GM11168 (cell line): ENCODE results near the gene LIPE.

Experiments used
- in situ Hi-C: fragments of 300-500 bp; cut with MboI; formaldehyde crosslinking; loops from one replicate; pipeline ENCODE4 v1.12.0; 2022; ENCODE audit warnings: low sequenced_read_pairs; ENCODE audit not compliant: unreplicated experiment

The LIPE gene

DNA sequence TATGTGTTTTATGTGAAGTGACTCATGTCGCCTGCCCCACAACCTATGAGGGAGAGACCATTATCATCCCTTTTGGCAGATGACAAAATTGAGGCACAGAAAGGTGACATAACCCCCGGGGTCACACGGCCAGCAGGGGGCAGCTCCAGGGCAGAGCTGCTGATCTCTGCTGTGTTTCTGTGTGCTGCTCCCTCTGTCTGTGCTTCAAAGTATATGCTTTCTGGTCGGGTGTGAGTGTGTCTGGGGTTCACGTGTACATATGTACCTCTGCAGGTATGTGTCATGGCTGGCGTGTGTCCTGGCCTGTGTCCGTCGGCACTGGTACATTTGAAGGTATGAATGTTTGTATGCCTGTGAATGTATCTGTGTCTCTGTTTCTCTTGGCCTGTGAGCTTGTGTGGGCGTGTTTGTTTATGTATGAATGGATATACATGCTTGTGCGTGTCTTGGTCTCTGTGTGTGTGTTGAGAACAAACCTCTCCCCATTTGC lies 7.1 kb downstream of the LIPE start:
- in situ Hi-C loops, result no loop called here

DNA sequence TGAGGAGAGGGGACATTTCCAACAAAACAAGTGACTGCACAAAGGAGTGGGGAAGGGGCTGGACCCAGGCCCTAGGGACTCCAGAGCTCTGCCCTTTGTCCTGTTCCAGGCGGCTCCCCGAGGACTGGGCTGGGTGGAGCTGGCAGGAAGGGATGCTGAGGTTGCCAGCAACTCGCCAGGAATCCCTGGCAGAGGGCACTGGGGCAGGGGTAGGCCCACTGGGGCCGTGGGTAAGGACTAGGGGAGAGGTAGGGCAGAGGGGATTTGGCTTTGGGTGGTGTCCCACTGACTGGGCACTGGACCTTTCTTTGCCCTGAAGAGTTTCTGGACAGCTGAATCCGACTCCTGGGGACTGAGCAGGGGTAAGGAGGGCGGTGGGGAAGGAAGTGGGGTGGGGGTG lies 7.9 kb downstream of the LIPE start:
- in situ Hi-C loops, result no loop called here

DNA sequence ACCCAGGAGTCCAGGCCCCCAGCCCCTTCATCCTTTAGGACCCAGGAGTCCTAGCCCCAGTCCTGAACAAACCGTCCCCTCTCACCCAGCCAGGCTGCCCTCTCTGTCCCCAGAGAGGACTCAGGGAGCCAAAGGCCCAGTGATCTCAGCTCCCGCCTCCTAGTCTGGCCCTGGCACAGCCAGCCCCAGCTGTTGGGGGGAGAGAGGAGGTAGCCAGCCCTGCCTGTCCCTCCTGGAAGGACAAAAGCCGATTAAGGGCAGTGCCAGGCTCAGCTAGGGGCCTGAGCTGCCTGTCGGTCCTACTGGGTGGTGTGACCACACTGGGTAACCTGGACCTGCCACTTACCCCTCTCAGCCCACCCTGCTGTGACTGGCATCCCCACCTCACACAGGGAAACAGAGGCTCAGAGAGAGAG lies 14.5 kb downstream of the LIPE start:
- in situ Hi-C loops, result no loop called here

DNA sequence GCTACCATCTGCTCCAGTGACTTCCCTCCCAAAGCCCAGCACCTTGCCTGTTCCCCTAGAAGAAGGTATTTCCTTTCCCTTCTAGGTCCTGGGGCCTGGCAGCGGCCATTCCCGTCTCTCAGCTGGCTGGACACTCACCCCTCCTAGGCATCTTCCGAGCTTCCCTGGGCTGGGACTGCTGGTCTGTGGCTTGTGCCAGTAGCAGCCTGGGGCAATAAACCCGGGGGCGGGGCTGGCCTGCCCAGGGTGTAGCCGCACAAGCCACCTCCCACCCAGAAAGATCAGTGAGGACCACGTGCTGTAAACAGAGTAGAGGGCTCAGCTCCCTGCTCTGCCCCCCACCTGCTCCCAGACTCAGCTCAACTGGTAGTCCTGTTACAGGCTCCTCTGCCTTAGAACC lies 15.0 kb downstream of the LIPE start:
- in situ Hi-C loops, result no loop called here

DNA sequence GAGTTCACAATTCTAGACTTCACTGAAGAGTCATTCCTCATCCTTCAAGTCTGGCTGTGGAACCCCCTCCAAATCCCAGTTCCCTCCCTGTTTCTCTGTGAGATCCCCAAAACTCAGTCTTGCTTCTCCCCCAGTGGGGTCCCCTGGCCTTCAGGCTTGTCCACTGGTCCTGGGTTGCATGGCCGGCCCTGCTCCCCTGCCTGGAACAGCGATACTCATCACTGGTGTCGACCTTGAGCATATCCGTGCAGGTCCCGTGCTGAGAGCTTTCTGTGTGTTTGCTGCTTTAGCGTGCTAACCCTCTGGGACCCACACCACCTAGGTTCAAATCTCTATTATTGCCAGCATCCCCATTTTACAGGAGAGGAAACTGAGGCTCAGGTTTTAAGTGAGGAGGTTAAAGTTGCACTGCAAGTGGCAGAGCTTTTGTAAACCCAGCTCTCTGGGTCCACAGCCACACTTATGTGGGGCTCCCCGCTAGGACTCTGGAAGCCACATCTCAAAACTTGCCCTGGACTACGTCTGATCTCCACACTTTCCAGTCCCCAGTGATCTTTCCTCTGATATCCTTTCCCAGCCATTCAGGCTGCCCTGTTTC lies 15.5 kb downstream of the LIPE start:
- in situ Hi-C loops, result no loop called here

DNA sequence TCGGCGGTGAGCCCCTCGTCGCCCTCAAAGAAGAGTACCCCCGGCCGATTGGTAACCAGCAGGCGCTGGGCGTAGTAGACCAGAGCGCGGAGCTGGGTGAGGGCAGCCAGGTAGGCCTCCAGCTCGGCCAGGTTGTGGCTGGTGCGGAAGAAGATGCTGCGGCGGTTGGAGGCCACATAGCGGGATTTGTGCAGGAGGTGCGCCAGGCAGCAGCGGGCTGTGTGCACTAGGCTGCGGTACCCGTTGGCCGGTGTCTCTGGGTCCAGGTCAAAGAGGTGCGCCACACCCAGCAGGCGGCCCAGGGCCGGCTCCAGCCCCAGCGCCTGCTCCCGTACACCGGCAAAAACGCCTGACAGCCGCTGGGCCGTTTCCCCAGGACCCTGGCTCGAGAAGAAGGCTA lies 16.8 kb downstream of the LIPE start:
- in situ Hi-C loops, result no loop called here

DNA sequence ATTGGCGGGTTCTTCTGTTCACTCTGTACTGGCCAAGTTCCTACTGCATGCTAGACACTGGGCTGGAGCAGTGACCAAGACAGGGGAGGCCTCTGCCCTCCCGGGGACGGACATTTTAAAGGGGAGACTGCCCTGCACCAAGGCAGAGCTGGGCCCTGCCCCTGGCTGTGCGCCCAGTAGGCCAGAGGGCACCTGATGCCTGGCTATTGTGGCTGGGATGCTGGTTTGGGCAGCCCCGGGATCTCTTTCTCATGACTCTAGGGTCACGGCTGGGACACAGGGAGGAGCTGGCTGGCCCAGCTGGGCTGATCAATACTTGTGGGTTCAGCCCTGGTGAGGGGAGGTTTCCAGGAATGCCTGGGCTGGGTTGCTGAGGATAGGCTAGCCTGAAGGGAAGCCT lies 17.7 kb downstream of the LIPE start:
- in situ Hi-C loops, result no loop called here

DNA sequence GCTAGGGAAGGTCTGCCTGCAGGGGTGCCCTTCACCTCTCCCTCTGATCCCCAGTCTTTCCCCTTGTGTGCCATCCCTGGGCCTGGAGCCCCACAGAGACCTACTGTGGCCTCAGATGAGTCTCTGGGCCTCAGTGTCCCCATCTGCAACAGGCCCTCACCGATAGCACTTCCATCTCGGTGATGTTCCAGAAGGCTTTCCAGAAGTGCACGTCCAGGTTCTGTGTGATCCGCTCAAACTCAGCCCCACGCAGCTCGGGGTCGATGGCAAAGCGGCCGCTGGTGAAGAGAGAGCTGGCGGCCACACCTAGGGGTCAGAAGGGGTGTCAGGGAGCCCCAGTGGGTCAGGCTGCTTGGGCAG lies 19.4 kb downstream of the LIPE start:
- in situ Hi-C loops, result no loop called here

DNA sequence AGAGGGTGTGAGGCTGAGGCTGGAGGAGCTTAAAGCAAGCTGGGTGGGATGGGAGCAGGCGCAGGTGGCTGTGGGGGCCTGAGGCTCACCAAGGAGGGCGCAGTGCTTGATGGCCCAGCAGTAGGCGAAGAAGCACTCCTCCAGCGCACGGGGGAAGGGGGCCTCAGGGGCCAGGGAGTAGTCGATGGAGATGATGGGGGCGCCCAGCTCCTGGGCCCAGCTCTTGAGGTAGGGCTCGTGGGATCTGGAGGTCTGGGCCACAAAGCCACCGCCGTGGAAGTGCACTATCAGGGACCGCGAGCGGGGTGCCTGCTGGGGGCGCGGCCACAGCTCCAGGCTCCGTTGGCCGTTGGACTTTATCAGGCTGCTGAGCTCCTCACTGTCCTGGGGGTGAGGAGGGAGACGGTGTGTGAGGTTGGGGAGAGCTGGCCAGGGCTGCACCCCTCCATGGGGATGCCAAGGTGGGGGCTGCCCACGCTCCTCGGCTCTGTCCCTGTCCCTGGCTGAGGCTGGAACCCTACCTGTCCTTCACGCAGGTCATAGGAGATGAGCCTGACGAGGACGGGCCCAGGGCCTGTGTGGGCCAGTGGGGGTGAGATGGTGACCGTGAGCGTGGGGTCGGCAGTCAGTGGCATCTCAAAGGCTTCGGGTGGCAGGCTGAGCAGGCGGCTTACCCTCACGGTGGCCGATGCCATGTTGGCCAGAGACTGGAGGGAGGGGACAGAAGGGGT lies 19.9 kb downstream of the LIPE start:
- in situ Hi-C loops, result no loop called here

DNA sequence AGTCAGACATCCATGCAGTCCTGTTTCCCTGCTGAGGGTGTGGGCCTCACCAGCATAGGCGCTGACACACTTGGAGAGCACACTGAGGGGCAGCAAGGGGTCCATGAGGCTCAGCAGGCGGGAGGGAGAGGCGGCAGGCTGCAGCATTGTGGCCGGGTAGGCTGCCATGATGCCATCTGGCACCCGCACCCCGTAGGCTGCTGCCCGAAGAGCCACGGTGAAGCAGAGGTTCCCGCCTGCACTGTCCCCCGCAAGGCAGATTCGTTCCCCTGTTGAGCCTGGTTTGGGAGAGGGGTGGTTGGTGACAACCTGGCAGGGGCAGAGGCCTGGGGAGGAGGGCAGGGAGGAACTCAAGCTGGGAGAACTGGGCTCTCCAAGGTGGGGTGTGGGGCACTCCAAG lies 21.1 kb downstream of the LIPE start:
- in situ Hi-C loops, result no loop called here

DNA sequence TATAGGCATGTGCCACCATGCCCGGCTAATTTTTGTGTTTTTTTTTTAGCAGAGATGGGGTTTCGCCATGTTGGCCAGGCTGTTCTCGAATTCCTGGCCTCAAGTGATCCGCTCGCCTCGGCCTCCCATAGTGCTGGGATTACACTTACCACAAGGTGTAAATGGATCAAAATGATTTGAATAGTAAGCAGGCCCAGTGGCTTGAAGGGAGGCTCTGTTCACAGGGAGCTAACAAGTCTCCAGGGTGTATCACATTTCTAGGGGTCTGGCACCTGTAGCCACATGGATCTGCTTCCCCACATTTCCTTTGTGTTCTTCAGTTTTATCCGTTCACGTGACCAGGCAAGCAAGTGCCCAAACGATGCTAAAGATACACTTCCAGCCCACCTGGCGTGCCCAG lies 23.6 kb downstream of the LIPE start:
- in situ Hi-C loops, result no loop called here

DNA sequence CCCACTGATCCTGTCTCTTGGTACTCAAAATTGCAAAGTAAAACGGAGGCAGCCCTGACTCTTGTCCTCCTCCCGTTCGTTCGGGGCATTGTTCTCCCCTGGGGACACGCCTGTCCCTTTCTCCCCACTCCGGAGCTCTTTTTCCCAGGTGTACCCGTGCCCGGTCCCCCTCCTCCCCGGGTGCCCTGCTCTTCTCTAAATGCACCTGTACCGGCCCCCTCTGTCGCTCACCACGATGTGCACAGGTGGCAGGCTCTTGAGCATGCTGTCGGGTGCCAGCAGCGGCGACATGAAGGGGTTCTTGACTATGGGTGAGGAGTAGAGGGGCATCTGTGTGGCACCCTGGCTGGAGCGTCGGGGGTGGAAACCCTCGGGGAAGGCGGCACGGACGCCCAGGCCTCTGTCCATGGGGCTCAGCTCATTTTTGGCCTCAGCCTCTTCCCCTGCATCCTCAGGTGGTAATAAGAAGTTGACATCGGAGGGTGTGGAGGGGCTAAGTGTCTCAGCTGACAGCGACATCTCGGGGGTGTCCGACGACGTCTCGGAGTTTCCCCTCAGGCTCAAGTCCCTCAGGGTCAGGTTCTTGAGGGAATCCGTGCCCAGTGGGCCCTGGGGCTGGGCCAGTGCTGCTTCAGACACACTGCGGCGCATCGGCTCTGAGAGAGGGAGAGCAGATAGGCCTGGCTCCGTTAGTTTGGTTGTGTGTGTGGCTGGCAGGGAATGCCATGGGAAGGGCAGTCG lies 24.6 kb downstream of the LIPE start:
- in situ Hi-C loops, result no loop called here

DNA sequence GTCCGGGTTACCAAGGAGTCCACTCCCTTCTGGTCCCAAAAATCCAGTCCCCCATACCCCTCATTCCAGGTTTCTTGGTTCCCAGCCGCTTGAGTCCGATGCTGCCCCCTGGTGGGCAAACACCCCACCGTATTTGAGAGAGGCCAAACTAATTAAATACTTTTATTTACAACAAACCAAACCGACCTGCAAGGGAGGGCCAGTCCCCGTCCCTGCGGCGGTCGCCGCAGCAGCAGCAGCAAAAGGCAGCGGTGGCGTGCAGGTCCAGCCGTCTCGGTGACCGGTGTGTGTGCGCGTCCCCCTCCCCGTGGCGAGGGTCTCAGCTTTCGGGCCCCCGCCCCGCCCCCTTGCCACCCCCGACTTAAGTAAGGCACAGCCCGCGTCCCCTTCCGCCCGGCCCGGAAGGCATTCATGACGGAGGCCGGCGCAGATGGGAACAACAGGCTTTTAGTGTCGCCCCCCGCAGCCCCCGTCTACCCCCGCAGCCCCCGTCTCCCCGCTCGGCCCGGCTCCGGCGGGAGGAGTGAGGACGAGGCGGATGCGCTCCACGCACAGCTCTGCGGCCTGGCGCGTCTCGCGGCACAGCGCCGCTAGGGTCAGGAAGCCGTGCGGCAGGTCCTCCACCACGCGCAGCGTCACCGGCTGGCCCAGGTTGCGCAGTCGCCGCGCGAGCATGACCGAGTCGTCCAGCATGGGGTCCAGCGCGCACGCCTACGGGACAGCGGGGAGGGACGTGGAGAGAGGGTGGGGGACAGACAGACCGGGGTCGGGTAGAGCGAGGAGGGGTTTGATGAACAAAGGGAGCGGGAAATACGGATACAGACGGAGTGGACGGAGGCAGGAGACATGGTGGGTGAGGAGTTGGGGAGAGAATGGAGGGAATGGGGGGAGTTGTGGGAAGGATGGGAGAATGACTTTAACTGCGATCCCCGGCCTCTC lies 25.6 kb downstream of the LIPE start:
- in situ Hi-C loops, result no loop called here

DNA sequence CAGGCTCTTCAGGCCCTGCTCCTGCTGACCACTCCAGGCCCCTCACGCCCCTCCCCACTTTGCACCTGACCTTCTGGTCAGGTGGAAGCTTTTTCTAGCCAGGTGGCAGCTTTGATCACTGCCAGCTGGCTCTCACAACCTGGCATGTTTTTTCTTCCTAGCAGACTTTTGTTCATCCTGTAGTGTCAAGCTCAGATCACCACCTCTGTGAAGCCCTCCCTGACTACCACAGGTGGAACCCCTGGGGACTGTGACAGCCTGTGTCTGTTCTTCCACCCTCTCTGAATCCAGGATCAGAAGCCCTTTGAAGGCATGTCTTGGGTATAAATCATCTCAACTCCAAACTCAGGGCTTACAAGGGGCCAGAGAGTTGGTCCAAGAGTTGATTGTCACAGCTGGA lies 26.8 kb downstream of the LIPE start:
- in situ Hi-C loops, result no loop called here

DNA sequence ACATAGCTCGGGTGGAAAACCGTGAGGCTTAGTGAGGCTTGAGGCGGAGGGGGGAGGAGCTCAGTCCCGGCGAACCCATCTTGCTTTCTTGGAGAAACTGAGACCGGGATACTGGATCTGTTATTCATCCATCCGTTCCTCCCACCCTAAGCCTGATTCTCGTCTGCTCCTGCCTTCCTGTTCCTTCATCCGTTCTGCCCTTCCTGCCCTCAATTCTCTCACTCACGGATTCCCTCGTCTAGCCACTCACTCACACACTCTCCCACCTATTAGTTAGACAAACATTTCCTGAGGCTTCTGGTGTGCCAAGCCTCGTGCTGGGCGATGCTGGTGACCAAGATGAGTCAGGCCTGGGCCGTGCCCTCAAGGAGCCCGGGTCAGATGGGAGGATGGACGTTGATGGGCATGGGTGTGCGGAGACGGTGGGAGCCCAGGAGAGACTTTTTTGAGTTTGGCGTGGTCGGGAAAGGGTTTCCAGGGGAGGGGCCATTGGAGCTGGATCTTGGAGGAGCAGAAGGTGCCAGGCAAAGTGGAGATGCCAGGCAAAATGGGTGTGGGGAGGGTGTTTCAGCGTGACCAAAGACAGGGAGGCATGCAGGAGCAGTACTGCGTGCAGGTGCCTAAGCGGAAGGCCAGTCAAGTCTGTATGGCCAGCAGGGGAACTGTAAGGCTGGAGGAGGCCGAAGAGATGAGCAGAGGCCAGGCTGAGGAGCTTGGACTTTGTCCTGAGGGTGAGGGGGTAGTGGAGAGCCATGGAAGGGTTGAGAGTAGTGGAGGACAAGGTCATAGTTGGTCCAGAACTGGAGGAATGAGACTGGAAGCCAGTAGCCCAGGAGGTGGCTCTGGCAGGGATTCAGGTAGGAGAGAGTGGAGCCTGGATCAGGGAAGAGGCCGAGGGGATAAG lies 29.7 kb downstream of the LIPE start:
- in situ Hi-C loops, result no loop called here

DNA sequence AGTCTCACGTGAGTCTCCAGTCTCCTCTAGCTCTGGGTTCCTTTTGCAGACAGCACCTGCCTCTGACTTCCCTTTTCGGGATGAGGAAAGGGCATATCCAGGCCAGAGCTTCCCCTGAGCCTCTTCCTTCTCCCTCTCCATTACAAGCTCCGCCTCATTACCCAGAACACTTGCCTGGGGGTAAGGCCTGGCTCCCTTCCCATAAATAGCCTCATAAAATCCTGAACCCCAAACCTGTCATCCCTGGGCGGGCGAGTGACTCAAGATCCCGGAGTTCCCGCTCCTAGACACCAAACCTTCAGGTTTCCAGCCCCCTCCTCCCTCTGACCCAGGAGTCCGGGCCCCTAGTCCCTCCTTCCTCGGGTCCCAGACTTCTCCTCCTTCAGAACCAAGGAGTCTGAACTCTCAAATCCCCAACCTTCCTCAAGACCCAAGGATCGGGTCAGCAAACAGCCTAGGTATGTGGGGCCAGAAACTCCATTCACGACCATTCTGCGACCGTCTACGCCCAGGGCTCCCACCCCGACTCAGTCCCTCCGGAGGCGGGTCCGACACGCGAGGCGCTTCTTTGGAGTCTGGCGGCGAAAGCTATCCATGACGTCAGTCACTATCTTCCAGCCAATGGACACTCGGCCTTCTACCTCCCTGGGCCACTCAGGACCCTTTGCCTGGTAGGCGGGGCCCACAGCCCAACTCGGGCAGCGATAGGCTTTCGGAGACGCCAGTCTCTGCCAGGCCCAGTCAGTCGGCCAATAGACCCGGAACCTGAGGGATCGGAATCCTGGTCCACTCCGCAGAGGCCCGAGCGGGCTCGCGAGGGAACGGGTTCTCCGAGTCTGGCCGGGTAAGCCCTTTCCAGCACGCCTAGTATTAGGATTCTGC lies 30.6 kb downstream of the LIPE start:
- in situ Hi-C loops, result no loop called here

DNA sequence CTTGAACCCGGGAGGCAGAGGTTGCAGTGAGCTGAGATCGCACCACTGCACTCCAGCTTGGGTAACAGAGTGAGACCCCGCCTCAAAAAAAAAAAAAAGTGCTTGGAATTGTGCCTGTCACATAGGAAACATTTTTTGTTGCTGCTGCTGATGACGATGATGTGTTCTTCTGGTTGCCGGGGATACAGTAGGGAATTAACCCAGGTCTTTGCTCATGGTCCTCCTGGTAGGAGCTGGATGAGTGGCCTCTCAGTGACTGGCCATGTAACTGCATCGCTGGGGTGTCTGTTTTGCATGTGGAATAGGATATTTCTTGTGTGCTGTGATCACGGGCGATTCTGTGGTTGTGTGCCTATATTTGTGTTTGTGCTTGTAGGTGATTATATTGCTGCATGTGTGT lies 32.4 kb downstream of the LIPE start:
- in situ Hi-C loops, result no loop called here

DNA sequence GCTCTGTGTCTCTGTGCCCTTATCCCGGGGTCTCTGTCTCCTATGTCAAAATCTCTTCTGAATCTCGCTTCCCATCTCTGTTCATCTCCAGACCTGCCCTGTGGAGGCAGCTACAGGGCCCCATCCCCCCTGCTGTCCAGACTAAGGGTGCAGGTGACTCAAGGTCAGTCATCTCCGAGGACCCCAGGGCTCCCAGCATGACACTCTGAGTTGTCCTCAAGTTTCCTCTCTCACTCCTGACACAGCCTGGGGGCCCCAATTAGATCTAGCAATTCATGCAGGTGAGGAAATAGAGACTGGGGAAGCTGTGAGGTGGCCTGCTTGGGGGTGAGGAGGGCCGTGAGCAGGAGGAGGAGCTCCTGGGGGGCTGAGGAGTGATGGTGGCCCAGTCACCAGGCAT lies 35.0 kb downstream of the LIPE start:
- in situ Hi-C loops, result no loop called here

DNA sequence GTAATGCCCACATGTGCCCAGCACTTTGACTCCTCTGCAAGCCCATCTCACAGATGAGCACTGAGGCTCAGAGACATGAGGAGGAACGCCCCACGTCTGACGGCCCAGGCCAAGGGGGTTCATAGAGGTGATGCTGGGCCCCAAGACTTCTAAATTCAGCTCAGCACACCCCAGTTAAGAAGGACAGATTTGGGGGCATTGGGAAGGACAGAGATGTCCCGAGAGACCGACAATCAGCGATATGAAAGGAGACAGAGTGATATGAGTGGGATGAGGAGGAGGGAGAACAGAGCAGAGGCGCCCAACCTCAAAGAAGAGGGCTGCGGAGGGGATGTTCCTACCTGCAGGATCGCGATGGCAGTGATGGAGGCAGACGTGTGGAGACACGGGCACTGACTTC lies 37.3 kb downstream of the LIPE start, which contains the start of gene CNFN:
Gene CNFN (minus strand): TSS at position 399 of the 400 bp plus-strand sequence. CDS start 1,260 bp downstream, outside the sequence.
- in situ Hi-C loops, result no loop called here
